Testis (tissue), 2 donors: ENCODE data around the gene OSBP.

Experiments
- POLR2A ChIP-seq: fragments of 450-650 bp; IDR thresholded peaks from one replicate; pipeline ENCODE4 v1.6.1; 2017; ENCODE audit warnings: antibody characterized with exemption, mild to moderate bottlenecking, moderate library complexity
- TF ChIP-seq, protein P1 (sequence below), 3 experiments: fragments of 450-650 bp in 2 of 3; fragments of 200-600 bp in 1 of 3; sonication (generic) in 1 of 3; IDR thresholded peaks; one replicate each; pipeline ENCODE4 v1.5.1; 2016 to 2019; ENCODE audit warnings: antibody characterized with exemption in 3 of 3, mild to moderate bottlenecking in 2 of 3, moderate library complexity in 1 of 3

DNA sequence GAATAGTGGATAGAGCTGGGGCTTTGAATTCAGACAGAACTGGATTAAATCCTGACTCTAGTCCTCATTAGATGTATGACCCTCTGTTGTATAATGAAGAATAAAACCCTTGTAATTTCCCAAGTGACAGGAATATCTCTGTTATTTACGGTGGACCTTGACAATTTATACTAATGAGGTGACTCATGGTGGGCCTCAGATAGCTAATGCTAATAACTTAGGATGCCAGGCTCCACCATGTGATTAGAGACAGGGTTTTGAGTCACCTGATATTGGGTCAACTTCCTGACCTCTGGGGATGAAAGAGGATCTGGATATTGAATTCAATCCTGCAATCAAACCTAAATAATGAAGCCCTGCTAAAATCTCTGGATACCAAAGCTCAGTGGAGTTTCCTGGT is 33.6 kb downstream of the OSBP start:
- no peak for TF ChIP-seq POLR2A
- TF ChIP-seq, protein P1, sequence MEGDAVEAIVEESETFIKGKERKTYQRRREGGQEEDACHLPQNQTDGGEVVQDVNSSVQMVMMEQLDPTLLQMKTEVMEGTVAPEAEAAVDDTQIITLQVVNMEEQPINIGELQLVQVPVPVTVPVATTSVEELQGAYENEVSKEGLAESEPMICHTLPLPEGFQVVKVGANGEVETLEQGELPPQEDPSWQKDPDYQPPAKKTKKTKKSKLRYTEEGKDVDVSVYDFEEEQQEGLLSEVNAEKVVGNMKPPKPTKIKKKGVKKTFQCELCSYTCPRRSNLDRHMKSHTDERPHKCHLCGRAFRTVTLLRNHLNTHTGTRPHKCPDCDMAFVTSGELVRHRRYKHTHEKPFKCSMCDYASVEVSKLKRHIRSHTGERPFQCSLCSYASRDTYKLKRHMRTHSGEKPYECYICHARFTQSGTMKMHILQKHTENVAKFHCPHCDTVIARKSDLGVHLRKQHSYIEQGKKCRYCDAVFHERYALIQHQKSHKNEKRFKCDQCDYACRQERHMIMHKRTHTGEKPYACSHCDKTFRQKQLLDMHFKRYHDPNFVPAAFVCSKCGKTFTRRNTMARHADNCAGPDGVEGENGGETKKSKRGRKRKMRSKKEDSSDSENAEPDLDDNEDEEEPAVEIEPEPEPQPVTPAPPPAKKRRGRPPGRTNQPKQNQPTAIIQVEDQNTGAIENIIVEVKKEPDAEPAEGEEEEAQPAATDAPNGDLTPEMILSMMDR (IDR thresholded peaks at IDR 0.05) = no peak
